DND-41 (cell line): ENCODE results near the gene TMEM62.

Source experiments
- ATAC-seq: fragments of 200-7000 bp; cut with Tn5 transposase; 3 replicates; pipeline ENCODE4 v1.9.1; 2021; ENCODE audit warnings: low read depth; ENCODE audit not compliant: insufficient read depth
- DNase-seq: peaks from one replicate; pipeline ENCODE4 v3.0.0-alpha.2; 2020
- H2AFZ ChIP-seq: 2 replicates; pipeline ENCODE4 v1.6.0; 2012; ENCODE audit warnings: low read depth, low read length
- H3K27ac ChIP-seq: 2 replicates; pipeline ENCODE4 v1.5.1; 2012; ENCODE audit warnings: low read length, inconsistent platforms
- H3K27me3 ChIP-seq: fragments of 200-600 bp; sonication (generic); 2 replicates; pipeline ENCODE4 v1.6.0; 2012; ENCODE audit warnings: low read length, mild to moderate bottlenecking, inconsistent platforms; ENCODE audit not compliant: insufficient read depth, poor library complexity
- H3K36me3 ChIP-seq: 2 replicates; pipeline ENCODE4 v1.5.1; 2012; ENCODE audit warnings: low read length, inconsistent platforms; ENCODE audit not compliant: insufficient read depth
- H3K4me1 ChIP-seq: 2 replicates; pipeline ENCODE4 v1.5.1; 2012; ENCODE audit warnings: mild to moderate bottlenecking, low read length; ENCODE audit not compliant: insufficient read depth
- H3K4me2 ChIP-seq: 2 replicates; pipeline ENCODE4 v1.6.0; 2012; ENCODE audit warnings: mild to moderate bottlenecking, moderate library complexity, low read length, inconsistent platforms; ENCODE audit not compliant: insufficient read depth
- H3K4me3 ChIP-seq, 2 experiments: fragments of 200-600 bp in 1 of 2; shearing (Covaris generic) in 1 of 2; 2 replicates each; pipeline ENCODE4 v1.5.1; 2012 to 2016; ENCODE audit warnings: inconsistent platforms in 2 of 2, low read length in 2 of 2, mild to moderate bottlenecking in 2 of 2, low read depth in 1 of 2, moderate library complexity in 1 of 2
- H3K79me2 ChIP-seq: 2 replicates; pipeline ENCODE4 v1.6.0; 2012; ENCODE audit warnings: low read length, inconsistent platforms; ENCODE audit not compliant: insufficient read depth
- H3K9ac ChIP-seq: 2 replicates; pipeline ENCODE4 v1.6.0; 2012; ENCODE audit warnings: low read depth, mild to moderate bottlenecking, inconsistent platforms, low read length, moderate library complexity
- H3K9me3 ChIP-seq: 2 replicates; pipeline ENCODE4 v1.5.1; 2012; ENCODE audit warnings: low read length, moderate library complexity, mild to moderate bottlenecking, inconsistent platforms; ENCODE audit not compliant: insufficient read depth, severe bottlenecking
- H4K20me1 ChIP-seq: 2 replicates; pipeline ENCODE4 v1.6.0; 2012; ENCODE audit warnings: low read length; ENCODE audit not compliant: insufficient read depth
- EZH2 ChIP-seq: IDR thresholded peaks from 3 replicates; pipeline ENCODE4 v1.6.1; 2012; ENCODE audit warnings: borderline replicate concordance, low read depth, mild to moderate bottlenecking, moderate library complexity, low read length, inconsistent platforms; ENCODE audit not compliant: severe bottlenecking
- TF ChIP-seq, protein P1 (sequence below): IDR thresholded peaks from 2 replicates; pipeline ENCODE4 v1.5.1; 2012; ENCODE audit warnings: borderline replicate concordance, low read length, moderate library complexity, mild to moderate bottlenecking; ENCODE audit not compliant: poor library complexity, severe bottlenecking; ENCODE audit errors: extremely low read depth

Gene TMEM62

GRCh38 chr15:43105077-43105736 is 28.2 kb upstream of the TMEM62 start:
- Histone ChIP-seq H3K36me3 (peaks cover 24% of the 10 kb centered on the region), H3K9me3 (no peaks in the 10 kb centered on the region), H3K4me1 (peaks cover 46% of the 10 kb centered on the region), H3K27ac (peak overlapping the region; percentile 89), H3K27me3 (no peaks in the 10 kb centered on the region), H2AFZ (peak overlapping the region; percentile 76), H4K20me1 (peaks cover 6% of the 10 kb centered on the region; the same call in 1 of the 2 replicates), H3K4me3 (peak overlapping the region; percentile 63 to 72), H3K9ac (peak overlapping the region; percentile 82), H3K4me2 (peak overlapping the region; percentile 69), H3K79me2 (peaks cover 58% of the 10 kb centered on the region)
- TF ChIP-seq, protein P1, sequence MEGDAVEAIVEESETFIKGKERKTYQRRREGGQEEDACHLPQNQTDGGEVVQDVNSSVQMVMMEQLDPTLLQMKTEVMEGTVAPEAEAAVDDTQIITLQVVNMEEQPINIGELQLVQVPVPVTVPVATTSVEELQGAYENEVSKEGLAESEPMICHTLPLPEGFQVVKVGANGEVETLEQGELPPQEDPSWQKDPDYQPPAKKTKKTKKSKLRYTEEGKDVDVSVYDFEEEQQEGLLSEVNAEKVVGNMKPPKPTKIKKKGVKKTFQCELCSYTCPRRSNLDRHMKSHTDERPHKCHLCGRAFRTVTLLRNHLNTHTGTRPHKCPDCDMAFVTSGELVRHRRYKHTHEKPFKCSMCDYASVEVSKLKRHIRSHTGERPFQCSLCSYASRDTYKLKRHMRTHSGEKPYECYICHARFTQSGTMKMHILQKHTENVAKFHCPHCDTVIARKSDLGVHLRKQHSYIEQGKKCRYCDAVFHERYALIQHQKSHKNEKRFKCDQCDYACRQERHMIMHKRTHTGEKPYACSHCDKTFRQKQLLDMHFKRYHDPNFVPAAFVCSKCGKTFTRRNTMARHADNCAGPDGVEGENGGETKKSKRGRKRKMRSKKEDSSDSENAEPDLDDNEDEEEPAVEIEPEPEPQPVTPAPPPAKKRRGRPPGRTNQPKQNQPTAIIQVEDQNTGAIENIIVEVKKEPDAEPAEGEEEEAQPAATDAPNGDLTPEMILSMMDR, result no peak
- no peak for TF ChIP-seq EZH2
- DNase-seq (no peak), ATAC-seq (peak; percentile 33)

GRCh38 chr15:43105778-43106485 is 27.5 kb upstream of the TMEM62 start, which contains the start of gene UBR1:
UBR1 (minus strand) TSS chr15:43106038; CDS start chr15:43106022, 16 bp downstream.
- peak within 1 kb of the TSS; percentile 69 for H3K4me2 ChIP-seq
- H3K27ac ChIP-seq, result peak within 1 kb of the TSS; percentile 89
- H3K79me2 ChIP-seq, result peaks cover 51% of the 10 kb centered on the region

GRCh38 chr15:43106486-43106829 is 26.9 kb upstream of the TMEM62 start:
- no peaks in the 10 kb centered on the region for H3K27me3 ChIP-seq
- peaks cover 46% of the 10 kb centered on the region for H3K79me2 ChIP-seq
- H3K27ac ChIP-seq, result peak overlapping the region; percentile 89
- TF ChIP-seq, protein P1, result no peak
- no peak for TF ChIP-seq EZH2
- ATAC-seq (no peak), DNase-seq (no peak)
- H3K36me3 ChIP-seq, result peaks cover 13% of the 10 kb centered on the region; the same call in 1 of the 2 replicates
- H2AFZ ChIP-seq, result peak overlapping the region; percentile 76
- no peaks in the 10 kb centered on the region for H4K20me1 ChIP-seq
- H3K9me3 ChIP-seq, result no peaks in the 10 kb centered on the region
- H3K4me3 ChIP-seq, result peak overlapping the region; percentile 63 to 72
- H3K4me2 ChIP-seq, result peak overlapping the region; percentile 69
- peaks cover 38% of the 10 kb centered on the region for H3K4me1 ChIP-seq
- H3K9ac ChIP-seq, result peak overlapping the region; percentile 82

More at GRCh38 chr15:43105778-43106485, 27.5 kb upstream of the TMEM62 start, which contains the start of gene UBR1:
- H3K4me3 ChIP-seq, result peak within 1 kb of the TSS; percentile 63 to 72
- ATAC-seq (peak; percentile 94), DNase-seq (peak; percentile 92)
- peaks cover 17% of the 10 kb centered on the region; the same call in 1 of the 2 replicates for H3K36me3 ChIP-seq
- H3K9me3 ChIP-seq, result no peaks in the 10 kb centered on the region
- H3K27me3 ChIP-seq, result no peaks in the 10 kb centered on the region
- peak within 1 kb of the TSS; percentile 76 for H2AFZ ChIP-seq
- peaks cover 44% of the 10 kb centered on the region for H3K4me1 ChIP-seq
- peaks cover 5% of the 10 kb centered on the region; the same call in 1 of the 2 replicates for H4K20me1 ChIP-seq
- TF ChIP-seq, protein P1, result no peak
- H3K9ac ChIP-seq, result peak within 1 kb of the TSS; percentile 82
